ENCODE data around the gene FSIP2.
"Not testable (repeated sequence)": the region's sequence is repeated elsewhere in the genome, so short reads cannot be mapped to it uniquely, and the experiment has no call there.

Gene FSIP2

GRCh38 chr2:185811580-185811979, 73.0 kb downstream of the FSIP2 start:
- DNase-seq, result no peak

DNA sequence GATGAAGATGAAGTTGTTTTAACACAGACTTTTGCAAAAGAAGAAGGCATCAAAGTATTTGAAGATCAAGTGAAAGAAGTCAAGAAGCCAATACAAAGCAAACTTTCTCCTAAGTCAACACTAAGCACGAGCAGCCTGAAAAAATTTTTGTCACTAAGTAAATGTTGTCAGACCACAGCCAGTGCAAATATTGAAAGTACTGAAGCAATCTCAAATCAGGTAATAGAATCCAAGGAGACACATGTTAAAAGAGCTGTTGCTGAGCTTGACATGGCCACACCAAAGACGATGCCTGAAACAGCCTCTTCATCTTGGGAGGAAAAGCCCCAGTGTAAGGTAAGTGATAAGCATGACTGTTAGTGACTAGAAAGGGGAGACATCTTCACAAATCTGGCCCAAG, 75.1 kb downstream of the FSIP2 start:
- no peak for DNase-seq

GRCh38 chr2:185817991-185818390, 79.4 kb downstream of the FSIP2 start:
- no peak for DNase-seq

DNA sequence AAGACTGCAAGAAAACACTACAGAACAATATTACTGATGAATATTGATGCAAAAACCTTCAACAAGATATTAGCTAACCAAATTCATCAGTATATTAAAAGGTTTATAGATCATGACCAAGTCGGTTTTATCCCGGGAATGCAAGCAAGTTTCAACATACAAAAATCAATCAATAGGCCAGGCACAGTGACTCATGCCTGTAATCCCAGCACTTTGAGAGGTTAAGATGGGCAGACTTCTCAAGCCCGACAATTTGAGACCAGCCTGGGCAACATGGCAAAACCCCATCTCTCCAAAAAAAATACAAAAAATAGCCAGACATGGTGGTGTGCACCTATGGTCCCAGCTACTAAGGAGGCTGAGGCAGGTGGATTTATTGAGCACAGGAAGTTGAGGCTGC, 82.9 kb downstream of the FSIP2 start:
- DNase-seq, result no peak

DNA sequence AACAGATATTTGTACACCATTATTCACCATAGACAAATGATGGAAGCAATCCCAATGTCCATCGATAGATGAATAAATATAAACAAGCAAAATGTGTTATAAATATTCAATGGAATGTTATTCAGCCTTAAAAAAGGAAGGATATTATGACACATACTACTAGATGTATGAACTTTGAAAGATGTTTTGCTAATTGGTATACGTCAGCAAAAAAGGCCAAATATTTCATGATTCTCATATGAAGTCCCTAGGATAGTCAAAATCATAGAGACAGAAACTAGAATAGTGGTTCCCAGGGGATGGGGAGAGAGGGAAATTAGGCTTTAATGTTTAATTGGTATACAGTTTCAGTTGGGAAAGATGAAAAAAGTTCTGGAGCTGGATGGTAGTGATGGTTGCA, 85.2 kb downstream of the FSIP2 start:
- no peak for DNase-seq

GRCh38 chr2:185825557-185825956, 87.0 kb downstream of the FSIP2 start:
- no peak for DNase-seq

- no peak for DNase-seq
Observed at GRCh38 chr2:185828326-185828725, 89.7 kb downstream of the FSIP2 start.

- DNase-seq, result peak; percentile 31
Observed at GRCh38 chr2:185833864-185834263, 95.3 kb downstream of the FSIP2 start.

- DNase-seq, result no peak
Observed at GRCh38 chr2:185835974-185836373, 97.4 kb downstream of the FSIP2 start.

DNA sequence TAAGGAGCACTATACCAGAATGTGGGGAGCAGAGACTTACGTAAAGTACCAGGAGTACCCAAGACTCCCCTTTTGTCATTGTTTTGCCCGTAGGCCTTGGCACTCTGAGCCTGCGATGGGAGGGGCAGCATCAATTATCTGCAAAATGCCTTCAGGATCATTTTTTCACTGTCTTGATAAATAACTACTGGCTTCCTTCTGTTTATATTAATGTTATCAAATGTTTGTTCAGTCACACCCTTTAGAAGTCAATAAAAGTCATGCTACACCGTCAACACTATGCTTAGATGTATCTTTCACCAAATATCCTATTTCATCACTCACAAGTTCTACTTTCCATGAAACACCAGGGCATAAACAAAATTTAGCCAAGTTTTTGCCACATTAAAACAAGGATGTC, 116.3 kb downstream of the FSIP2 start:
- DNase-seq, result no peak

GRCh38 chr2:185857691-185858090, 119.1 kb downstream of the FSIP2 start:
- DNase-seq, result peak; percentile 7

GRCh38 chr2:185859506-185859905, 120.9 kb downstream of the FSIP2 start:
- no peak for DNase-seq

DNA sequence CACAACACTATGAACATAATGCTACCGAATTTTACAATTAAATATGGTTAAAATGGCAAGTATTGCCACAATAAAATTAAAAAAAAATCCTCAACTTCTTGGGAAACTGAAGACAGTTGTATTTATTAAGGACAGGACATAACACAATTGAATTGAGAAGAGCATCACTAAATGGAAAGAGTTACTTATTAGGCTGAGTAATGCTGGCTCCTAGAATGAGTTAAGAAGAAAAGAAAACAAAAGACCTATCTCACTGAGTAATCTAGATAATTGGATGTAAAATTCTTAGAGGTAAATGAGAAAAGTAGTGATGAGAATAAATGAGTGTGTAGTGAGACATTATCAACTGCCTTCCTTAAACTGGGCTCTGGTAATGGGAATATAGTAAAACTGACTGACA, 121.7 kb downstream of the FSIP2 start:
- DNase-seq, result no peak

DNA sequence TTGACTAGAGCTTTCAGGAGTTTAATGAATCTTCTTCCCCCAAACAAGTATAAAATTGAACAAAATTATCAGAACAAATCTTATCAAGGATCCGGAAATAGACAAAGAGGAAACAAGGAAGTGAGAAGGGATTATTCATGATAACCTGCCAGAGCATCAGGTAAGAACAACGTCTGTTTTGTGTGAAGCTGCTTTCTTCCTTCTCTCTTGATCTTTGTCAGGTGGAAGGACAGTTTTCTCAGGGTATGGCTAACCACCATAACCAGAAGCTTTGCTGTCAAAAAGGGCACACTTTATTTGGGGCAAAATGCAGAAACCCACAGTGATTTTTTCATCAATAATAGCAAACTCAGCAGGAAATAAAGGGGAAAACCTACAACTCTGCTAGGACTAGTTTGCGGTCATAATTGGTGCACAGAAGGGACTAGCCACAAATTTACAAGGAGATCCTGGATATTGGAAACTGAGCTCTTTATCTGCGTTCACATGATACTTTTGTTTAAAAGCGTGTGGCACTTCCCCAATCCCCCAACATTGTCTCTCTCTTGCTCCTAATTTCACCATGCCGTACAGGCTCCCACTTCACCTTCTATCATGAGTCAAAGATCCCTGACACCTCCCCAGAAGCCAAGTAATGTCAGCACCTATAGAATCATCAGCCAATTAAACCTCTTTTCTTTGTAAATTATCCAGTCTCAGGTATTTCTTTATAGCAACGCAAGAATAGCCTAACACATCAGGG, 124.2 kb downstream of the FSIP2 start:
- no peak for DNase-seq

DNA sequence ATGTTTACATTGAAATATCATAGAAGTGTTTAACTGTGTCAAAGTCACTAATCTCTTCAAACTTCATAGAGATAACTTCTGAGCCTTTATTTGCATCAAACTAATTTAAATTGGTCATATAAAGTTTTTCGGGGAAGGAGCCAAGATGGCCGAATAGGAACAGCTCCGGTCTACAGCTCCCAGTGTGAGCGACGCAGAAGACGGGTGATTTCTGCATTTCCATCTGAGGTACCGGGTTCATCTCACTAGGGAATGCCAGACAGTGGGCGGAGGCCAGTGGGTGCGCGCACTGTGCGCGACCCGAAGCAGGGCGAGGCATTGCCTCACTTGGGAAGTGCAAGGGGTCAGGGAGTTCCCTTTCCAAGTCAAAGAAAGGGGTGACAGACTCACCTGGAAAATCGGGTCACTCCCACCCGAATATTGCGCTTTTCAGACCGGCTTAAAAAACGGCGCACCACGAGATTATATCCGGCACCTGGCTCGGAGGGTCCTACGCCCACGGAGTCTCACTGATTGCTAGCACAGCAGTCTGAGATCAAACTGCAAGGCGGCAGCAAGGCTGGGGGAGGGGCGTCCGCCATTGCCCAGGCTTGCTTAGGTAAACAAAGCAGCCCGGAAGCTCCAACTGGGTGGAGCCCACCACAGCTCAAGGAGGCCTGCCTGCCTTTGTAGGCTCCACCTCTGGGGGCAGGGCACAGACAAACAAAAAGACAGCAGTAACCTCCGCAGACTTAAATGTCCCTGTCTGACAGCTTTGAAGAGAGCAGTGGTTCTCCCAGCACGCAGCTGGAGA, 126.1 kb downstream of the FSIP2 start:
- DNase-seq, result not testable (repeated sequence)

DNA sequence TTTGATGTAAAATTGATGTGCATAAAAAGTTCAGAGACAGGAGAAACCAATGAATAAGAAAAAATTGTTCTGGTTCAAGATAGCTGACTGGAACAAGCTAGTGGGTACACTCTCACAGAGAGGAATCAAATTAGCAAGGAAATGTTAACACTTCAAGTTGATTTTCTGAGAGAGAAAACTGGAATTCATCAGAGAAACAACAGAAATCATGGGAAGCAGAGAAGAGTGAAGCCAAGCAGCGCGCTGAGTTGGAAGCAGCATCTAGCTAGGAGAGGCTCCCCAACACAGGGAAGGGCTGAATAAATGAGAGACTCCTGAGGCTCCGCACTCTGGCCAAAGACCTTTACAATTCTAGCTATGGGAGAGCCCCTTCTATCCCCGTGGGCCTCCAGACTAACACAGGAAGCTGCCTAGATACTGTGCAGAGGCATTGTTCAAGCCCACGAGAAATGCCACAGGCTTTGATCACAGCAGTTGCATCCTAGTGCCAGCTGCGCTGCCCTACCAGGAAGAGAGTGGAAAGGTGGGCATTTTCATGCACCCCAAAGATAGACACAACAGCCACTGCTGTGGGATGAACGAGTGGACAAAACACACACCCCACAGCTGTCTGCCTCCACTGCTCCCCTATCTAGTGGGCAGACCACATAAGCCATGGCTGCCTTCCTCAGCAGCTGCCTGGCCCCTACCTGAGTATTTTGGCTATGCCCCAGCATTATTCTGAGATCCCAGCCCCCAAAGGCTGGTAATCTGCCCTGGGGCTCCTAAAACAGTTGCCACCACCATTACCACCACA, 136.7 kb downstream of the FSIP2 start:
- DNase-seq, result no peak

- DNase-seq, result no peak
Observed at GRCh38 chr2:185876234-185876633, 137.6 kb downstream of the FSIP2 start.

DNA sequence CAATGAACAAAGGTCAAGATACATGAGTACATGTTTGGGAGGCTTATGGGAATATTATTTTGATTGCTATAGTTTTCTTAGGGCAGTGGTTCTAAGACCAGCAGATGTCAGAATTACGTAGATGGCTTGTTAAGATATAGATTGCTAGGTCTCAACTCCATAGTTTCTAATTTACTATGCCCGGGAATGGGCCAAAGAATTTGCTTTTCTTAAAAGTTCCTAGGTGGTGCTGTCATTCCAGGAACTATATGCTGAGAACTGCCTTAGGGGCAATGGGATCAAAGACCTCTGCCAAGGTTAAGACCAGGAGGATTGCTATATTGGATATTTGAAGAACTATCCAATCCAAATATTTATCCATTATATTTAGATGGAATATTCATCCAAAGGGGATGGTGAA, 141.8 kb downstream of the FSIP2 start:
- no peak for DNase-seq
